Activated T-cell treated with anti-CD3 and anti-CD28 coated beads, Interleukin-2, amount 50 U/mL, for 72 hours (primary cell): ENCODE data around the gene NECTIN2. TPM values are rescaled to one million over a fixed set of nuclear protein-coding genes. Genes with fewer than 3 reads are reported as not detected.

Experiments
- ATAC-seq, 2 donors: fragments of 150-1000 bp; cut with Tn5 transposase; replicated peaks in 1 of 2; 2 replicates each; pipeline ENCODE4 v1.10.0; 2021; ENCODE audit warnings: moderate library complexity in 2 of 2, mild to moderate bottlenecking in 1 of 2
- DNase-seq, 2 donors: peaks; one replicate each; pipeline ENCODE4 v3.0.0; 2021 to 2022; ENCODE audit warnings: mixed read lengths in 1 of 2
- H3K27ac Mint-ChIP-seq: one replicate; pipeline ENCODE4 v1.8.0; 2022; ENCODE audit warnings: mild to moderate bottlenecking, moderate library complexity, mixed read lengths
- H3K27me3 Mint-ChIP-seq: one replicate; pipeline ENCODE4 v1.8.0; 2022; ENCODE audit warnings: low read depth, mixed read lengths
- H3K36me3 Mint-ChIP-seq, 2 donors: one replicate each; pipeline ENCODE4 v1.8.0; 2022; ENCODE audit warnings: mixed read lengths in 2 of 2, mild to moderate bottlenecking in 1 of 2; ENCODE audit not compliant: insufficient read depth in 2 of 2
- H3K4me1 Mint-ChIP-seq: one replicate; pipeline ENCODE4 v1.8.0; 2022; ENCODE audit warnings: low read depth, mixed read lengths
- H3K4me3 Mint-ChIP-seq, 2 donors: one replicate each; pipeline ENCODE4 v1.8.0; 2022; ENCODE audit warnings: mild to moderate bottlenecking in 2 of 2, mixed read lengths in 2 of 2, moderate library complexity in 2 of 2
- H3K9me3 Mint-ChIP-seq, 2 donors: one replicate each; pipeline ENCODE4 v1.8.0; 2022; ENCODE audit warnings: mixed read lengths in 2 of 2
- total RNA-seq, 2 donors: library from RNA; stranded (reverse); gene quantifications; one replicate each; pipeline ENCODE4 v1.2.3, GENCODE V29; 2022

Gene NECTIN2
- total RNA-seq, 2 donors from 2014 or later = 2.8 to 3.3 TPM

DNA sequence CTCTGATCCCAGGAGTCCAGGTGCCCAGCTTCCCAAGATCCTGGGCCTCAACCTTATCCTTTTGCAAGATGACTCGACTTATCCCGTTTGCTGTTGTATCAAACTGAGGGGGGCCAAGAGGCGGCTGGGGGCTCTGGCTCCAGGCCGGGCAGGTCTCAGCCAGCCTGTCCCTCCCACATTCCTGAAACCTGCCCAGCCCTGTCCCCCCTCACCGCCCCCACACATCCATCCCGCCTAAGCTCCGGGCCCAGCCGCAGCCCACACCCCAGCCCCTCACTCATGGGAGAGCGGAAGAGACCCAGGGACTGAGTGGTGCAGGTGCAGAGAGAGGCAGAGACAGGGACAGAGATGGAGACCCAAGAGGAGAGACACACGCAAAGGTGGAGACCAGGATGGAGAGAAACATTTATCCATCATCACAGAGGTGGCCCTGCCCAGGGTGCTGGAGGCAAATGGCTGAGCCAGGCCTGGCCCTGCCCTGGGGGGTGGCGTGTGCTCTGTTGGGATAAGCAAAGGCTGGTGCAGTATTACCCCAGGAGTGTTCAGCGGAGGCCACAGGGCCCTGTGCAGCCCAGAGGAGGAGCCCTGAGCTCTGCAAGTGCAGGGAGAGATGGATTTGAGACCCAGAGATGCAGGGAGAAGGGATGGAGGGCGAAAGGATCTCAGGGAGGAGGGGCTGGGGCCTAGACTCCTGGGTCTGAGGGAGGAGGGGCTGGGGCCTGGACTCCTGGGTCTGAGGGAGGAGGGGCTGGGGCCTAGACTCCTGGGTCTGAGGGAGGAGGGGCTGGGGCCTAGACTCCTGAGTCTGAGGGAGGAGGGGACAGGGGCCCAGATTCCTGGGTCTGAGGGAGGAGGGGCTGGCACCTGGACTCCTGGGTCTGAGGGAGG, 35.6 kb upstream of the NECTIN2 start:
- DNase-seq = no peak
- H3K4me1 Mint-ChIP-seq = no peaks in the 10 kb centered on the region
- ATAC-seq = no peak
- H3K27me3 Mint-ChIP-seq = peaks cover 21% of the 10 kb centered on the region
- no peak overlapping the region for H3K27ac Mint-ChIP-seq
- no peak overlapping the region for H3K4me3 Mint-ChIP-seq
- no peaks in the 10 kb centered on the region for H3K36me3 Mint-ChIP-seq
- H3K9me3 Mint-ChIP-seq = no peaks in the 10 kb centered on the region

DNA sequence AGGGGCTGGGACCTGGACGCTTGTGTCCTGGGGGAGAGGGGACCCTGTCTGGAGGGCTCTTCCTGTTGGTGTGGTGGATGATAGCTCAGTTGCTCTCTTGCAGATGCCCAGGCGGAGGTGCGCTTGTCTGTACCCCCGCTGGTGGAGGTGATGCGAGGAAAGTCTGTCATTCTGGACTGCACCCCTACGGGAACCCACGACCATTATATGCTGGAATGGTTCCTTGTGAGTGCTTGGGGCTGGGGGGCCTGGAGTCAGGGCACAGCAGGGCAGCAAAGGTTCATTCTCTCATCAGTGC, 35.0 kb upstream of the NECTIN2 start:
- H3K9me3 Mint-ChIP-seq = no peaks in the 10 kb centered on the region
- H3K27ac Mint-ChIP-seq = no peak overlapping the region
- ATAC-seq (no peak), DNase-seq (no peak)
- no peaks in the 10 kb centered on the region for H3K36me3 Mint-ChIP-seq
- H3K27me3 Mint-ChIP-seq = peaks cover 21% of the 10 kb centered on the region
- H3K4me1 Mint-ChIP-seq = no peaks in the 10 kb centered on the region
- no peak overlapping the region for H3K4me3 Mint-ChIP-seq

DNA sequence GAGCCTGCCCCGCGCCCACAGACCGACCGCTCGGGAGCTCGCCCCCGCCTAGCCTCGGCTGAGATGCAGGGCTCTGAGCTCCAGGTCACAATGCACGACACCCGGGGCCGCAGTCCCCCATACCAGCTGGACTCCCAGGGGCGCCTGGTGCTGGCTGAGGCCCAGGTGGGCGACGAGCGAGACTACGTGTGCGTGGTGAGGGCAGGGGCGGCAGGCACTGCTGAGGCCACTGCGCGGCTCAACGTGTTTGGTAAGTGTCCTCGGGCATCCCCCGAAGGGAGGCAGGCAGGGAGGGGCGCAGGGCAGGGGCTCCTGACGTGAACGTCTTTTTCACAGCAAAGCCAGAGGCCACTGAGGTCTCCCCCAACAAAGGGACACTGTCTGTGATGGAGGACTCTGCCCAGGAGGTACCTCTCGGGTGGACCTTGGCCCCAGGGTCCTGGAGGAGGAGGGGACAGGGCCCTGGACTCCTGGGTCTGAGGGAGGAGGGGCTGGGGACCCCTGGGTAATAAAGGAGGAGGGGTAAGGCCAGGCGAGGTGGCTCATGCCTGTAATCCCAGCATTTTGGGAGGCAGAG, 33.9 kb upstream of the NECTIN2 start:
- Mint-ChIP-seq H3K4me1 (no peaks in the 10 kb centered on the region), H3K27me3 (peaks cover 21% of the 10 kb centered on the region), H3K9me3 (no peaks in the 10 kb centered on the region), H3K36me3 (no peaks in the 10 kb centered on the region), H3K27ac (no peak overlapping the region), H3K4me3 (no peak overlapping the region)
- ATAC-seq = no peak
- DNase-seq = no peak

DNA sequence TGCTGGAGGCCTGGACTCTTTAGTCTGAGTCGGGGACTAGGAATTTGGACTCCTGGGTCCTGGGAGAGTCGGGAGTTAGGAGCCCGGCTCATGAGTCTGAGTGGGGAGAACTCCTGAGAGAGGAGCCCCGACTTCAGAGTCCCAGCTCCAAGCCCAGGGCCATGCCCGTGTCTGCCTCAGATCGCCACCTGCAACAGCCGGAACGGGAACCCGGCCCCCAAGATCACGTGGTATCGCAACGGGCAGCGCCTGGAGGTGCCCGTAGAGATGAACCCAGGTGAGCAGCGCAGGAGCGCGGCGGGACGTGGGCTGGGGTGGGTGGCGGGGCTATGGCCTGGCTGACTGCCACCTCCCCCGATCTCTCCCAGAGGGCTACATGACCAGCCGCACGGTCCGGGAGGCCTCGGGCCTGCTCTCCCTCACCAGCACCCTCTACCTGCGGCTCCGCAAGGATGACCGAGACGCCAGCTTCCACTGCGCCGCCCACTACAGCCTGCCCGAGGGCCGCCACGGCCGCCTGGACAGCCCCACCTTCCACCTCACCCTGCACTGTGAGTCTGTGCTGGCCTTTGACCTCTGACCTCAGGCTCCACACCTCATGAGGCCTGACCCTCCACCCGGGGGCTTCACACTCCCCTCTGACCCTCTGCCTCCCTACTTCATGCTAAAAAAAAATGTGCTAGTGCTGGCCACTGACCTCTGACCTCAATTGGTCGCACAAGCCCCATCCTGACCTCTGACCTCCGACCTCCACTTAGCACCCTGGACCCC, 32.8 kb upstream of the NECTIN2 start:
- H3K9me3 Mint-ChIP-seq = no peaks in the 10 kb centered on the region
- H3K4me3 Mint-ChIP-seq = no peak overlapping the region
- peaks cover 17% of the 10 kb centered on the region for H3K27me3 Mint-ChIP-seq
- DNase-seq (no peak), ATAC-seq (no peak)
- H3K27ac Mint-ChIP-seq = no peak overlapping the region
- no peaks in the 10 kb centered on the region for H3K4me1 Mint-ChIP-seq
- no peaks in the 10 kb centered on the region for H3K36me3 Mint-ChIP-seq

DNA sequence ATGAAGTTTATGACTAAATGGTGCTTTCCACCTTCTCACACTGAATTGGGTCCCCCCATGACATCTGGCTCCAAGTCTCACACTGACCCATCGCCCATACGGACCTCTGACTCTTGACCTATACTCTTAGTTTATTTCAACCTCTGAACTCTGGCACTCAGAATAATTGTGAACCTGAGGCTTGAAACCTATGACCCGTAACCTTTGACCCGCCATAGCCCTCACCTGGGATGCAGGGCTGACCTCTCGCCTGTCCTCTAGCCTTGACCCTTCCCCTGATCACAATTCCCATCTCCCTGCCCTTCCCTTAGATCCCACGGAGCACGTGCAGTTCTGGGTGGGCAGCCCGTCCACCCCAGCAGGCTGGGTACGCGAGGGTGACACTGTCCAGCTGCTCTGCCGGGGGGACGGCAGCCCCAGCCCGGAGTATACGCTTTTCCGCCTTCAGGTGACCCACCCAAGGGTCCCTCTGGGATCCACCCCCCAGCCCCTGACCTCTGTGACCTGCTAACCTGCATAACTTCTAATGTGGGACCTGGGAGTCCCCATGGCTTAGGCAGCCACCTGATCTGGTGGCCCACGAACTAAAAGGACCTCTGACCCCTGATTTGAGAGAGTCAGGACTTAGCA, 32.1 kb upstream of the NECTIN2 start:
- Mint-ChIP-seq H3K4me1 (no peaks in the 10 kb centered on the region), H3K36me3 (no peaks in the 10 kb centered on the region), H3K4me3 (no peak overlapping the region), H3K27ac (no peak overlapping the region), H3K27me3 (peaks cover 14% of the 10 kb centered on the region), H3K9me3 (no peaks in the 10 kb centered on the region)
- no peak for DNase-seq
- ATAC-seq = no peak

DNA sequence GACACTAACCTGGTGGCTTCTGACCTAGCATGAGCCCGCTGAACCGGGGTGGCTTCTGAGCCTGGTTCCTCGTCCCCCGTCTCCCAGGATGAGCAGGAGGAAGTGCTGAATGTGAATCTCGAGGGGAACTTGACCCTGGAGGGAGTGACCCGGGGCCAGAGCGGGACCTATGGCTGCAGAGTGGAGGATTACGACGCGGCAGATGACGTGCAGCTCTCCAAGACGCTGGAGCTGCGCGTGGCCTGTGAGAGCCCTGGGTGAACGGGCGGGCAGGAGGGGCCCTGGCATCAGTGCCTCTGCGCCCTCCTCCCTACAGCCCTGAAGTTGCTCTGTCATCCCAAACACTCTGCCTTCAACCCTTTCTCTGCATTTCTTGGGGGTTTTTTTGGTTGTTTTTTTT, 31.6 kb upstream of the NECTIN2 start:
- ATAC-seq (no peak), DNase-seq (no peak)
- H3K4me3 Mint-ChIP-seq = no peak overlapping the region
- H3K9me3 Mint-ChIP-seq = no peaks in the 10 kb centered on the region
- H3K4me1 Mint-ChIP-seq = no peaks in the 10 kb centered on the region
- no peak overlapping the region for H3K27ac Mint-ChIP-seq
- H3K36me3 Mint-ChIP-seq = no peaks in the 10 kb centered on the region
- peaks cover 9% of the 10 kb centered on the region for H3K27me3 Mint-ChIP-seq

DNA sequence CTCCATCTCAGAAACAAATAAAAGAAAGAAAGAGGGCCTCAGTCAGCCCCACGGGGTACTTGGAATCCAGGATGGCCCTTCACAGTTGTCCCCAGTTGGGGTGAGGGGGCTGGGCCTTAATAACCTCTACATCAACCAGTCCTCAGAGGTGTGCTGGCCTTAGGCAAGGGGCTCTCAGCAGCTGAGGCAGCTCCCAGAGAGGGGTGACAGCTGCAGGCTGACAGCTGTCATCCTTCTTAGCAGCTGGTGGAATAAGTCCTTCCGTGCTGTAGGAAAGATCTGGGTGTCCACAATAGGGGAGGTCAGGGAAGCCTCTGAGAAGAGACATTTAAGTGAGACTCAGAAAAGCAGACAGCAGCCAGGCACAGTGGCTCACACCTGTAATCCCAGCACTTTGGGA, 29.8 kb upstream of the NECTIN2 start:
- H3K36me3 Mint-ChIP-seq = no peaks in the 10 kb centered on the region
- H3K27ac Mint-ChIP-seq = no peak overlapping the region
- no peaks in the 10 kb centered on the region for H3K4me1 Mint-ChIP-seq
- no peak for DNase-seq
- no peaks in the 10 kb centered on the region for H3K9me3 Mint-ChIP-seq
- ATAC-seq = no peak
- no peak overlapping the region for H3K4me3 Mint-ChIP-seq
- no peaks in the 10 kb centered on the region for H3K27me3 Mint-ChIP-seq

DNA sequence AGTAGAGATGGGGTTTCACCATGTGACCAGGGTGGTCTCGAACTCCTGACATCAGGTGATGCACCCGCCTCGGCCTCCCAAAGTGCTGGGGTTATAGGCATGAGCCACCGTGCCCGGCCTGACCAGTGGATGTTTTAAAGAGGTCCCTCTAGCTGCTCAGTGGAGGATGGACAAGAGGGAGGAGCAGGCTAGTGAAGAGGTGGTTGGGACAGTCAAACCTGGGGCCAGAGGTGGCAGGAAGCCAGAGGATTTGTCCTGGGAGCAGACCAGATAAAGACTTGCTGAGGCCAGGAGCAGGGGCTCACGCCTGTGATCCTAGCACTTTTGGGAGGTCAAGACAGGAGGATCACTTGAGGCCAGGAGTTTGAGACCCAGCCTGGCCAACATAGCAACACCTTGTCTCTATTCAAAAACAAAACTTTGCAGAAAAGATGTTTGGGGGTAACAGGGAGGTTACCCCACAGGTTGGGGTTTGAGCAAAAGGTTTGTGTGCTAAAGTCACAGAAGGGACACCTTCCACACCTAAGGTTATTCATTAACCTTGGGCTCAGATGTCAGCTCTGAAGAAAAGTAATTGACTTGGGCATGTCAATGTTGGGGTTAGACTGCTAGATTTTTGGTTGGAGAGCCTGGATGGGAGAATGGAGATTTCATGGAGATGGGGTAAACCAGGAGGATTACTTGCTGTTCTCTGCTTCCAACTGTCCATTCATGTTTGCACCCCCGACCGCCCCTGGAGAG, 28.2 kb upstream of the NECTIN2 start:
- Mint-ChIP-seq H3K27ac (no peak overlapping the region), H3K4me3 (no peak overlapping the region), H3K27me3 (no peaks in the 10 kb centered on the region), H3K9me3 (no peaks in the 10 kb centered on the region), H3K4me1 (no peaks in the 10 kb centered on the region), H3K36me3 (no peaks in the 10 kb centered on the region)
- ATAC-seq (no peak), DNase-seq (no peak)

DNA sequence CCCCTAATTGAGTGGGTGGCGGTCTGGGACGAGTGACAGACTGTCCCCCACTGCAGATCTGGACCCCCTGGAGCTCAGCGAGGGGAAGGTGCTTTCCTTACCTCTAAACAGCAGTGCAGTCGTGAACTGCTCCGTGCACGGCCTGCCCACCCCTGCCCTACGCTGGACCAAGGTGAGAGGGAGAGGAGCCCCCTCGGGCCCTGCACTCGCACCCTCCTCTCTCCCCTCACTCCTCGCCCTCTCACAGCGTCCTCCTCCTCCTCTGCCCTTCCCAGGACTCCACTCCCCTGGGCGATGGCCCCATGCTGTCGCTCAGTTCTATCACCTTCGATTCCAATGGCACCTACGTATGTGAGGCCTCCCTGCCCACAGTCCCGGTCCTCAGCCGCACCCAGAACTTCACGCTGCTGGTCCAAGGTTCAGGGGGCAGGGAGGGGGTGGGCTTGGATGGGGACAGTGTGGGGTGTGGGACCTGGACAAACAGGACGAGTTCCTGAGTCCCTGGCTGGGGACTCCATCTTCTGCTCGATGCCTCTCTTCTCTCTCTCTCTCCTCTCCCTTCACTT, 27.5 kb upstream of the NECTIN2 start:
- Mint-ChIP-seq H3K9me3 (no peaks in the 10 kb centered on the region), H3K27ac (no peak overlapping the region), H3K4me3 (no peak overlapping the region), H3K36me3 (no peaks in the 10 kb centered on the region), H3K27me3 (no peaks in the 10 kb centered on the region), H3K4me1 (no peaks in the 10 kb centered on the region)
- ATAC-seq (no peak), DNase-seq (no peak)

DNA sequence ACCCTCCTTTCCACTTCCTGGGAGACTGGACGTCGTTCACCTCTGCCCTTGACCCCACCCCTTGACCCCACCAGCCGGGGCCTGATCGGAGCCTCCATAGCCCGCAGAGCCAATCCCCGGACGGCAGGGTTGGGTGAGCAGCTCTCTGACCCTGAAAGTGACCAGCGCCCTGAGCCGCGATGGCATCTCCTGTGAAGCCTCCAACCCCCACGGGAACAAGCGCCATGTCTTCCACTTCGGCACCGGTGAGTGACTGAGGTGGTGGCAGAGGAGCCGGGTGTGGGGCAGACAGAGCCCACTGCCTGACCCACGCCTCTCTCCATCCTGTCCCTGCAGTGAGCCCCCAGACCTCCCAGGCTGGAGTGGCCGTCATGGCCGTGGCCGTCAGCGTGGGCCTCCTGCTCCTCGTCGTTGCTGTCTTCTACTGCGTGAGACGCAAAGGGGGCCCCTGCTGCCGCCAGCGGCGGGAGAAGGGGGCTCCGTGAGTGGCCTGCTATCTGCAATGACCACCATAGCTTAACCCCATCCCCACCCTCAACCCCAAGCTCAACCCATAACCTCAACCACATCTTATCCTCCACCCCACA, 26.8 kb upstream of the NECTIN2 start:
- Mint-ChIP-seq H3K36me3 (no peaks in the 10 kb centered on the region), H3K27me3 (no peaks in the 10 kb centered on the region), H3K9me3 (no peaks in the 10 kb centered on the region), H3K4me1 (no peaks in the 10 kb centered on the region), H3K27ac (no peak overlapping the region), H3K4me3 (no peak overlapping the region)
- no peak for DNase-seq
- ATAC-seq = no peak

DNA sequence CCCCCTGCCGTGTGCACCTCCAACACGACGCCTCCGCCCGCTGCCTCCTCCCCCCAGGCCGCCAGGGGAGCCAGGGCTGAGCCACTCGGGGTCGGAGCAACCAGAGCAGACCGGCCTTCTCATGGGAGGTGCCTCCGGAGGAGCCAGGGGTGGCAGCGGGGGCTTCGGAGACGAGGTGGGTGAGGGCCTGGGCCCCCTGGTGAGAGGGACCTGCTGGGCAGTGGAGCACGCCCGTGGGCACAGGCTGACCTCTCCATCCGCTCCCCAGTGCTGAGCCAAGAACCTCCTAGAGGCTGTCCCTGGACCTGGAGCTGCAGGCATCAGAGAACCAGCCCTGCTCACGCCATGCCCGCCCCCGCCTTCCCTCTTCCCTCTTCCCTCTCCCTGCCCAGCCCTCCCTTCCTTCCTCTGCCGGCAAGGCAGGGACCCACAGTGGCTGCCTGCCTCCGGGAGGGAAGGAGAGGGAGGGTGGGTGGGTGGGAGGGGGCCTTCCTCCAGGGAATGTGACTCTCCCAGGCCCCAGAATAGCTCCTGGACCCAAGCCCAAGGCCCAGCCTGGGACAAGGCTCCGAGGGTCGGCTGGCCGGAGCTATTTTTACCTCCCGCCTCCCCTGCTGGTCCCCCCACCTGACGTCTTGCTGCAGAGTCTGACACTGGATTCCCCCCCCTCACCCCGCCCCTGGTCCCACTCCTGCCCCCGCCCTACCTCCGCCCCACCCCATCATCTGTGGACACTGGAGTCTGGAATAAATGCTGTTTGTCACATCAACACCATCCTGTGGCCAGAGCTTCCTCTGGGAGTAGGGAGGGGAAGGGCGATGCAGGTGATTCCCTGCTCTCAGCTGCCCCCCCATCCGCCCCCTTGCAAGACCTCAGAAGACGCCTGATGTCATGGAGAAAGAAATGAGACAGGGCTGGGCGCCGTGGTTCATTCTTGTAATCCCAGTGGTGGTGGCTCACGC, 25.2 kb upstream of the NECTIN2 start:
- Mint-ChIP-seq H3K4me3 (no peak overlapping the region), H3K27ac (no peak overlapping the region), H3K9me3 (no peaks in the 10 kb centered on the region), H3K27me3 (no peaks in the 10 kb centered on the region), H3K4me1 (no peaks in the 10 kb centered on the region), H3K36me3 (no peaks in the 10 kb centered on the region)
- DNase-seq = no peak
- no peak for ATAC-seq
